ENCODE data around the gene FAM120AOS.

DNA sequence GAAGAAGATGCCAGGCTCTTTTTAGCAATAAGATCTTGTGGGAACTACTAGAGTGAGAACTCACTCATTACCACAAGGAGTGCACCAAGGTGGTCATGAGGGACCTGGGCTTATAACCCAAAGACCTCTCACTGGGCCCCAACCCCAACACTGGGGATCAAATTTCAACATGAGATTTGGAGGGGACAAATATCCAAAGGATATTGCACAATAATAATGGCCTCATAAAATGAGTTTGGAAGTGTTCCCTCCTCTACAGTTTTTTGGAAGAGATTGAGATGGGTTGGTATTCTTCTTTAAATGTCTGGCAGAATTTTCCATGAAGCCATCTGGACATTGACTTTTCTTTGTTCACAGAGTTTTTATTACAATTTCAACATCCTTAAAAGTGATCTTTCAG lies 39.9 kb downstream of the FAM120AOS start:
- TF ChIP-seq, protein P1, sequence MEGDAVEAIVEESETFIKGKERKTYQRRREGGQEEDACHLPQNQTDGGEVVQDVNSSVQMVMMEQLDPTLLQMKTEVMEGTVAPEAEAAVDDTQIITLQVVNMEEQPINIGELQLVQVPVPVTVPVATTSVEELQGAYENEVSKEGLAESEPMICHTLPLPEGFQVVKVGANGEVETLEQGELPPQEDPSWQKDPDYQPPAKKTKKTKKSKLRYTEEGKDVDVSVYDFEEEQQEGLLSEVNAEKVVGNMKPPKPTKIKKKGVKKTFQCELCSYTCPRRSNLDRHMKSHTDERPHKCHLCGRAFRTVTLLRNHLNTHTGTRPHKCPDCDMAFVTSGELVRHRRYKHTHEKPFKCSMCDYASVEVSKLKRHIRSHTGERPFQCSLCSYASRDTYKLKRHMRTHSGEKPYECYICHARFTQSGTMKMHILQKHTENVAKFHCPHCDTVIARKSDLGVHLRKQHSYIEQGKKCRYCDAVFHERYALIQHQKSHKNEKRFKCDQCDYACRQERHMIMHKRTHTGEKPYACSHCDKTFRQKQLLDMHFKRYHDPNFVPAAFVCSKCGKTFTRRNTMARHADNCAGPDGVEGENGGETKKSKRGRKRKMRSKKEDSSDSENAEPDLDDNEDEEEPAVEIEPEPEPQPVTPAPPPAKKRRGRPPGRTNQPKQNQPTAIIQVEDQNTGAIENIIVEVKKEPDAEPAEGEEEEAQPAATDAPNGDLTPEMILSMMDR (IDR thresholded peaks at IDR 0.05; ENCODE audit: low read depth, low read length, poor library complexity, severe bottlenecking): no peak
- no peak for TF ChIP-seq EZH2phosphoT487 (IDR thresholded peaks at IDR 0.05; ENCODE audit: borderline replicate concordance, low read length)
